WERI-Rb-1 (cell line): ENCODE results near the gene UBAC1.

Experiments
- DNase-seq: peaks from one replicate; pipeline ENCODE4 v3.0.0-alpha.2; 2020
- H3K27ac ChIP-seq: fragments of 250-450 bp; sonication (Bioruptor Pico); 2 replicates; pipeline ENCODE4 v1.5.1; 2020; ENCODE audit warnings: mild to moderate bottlenecking, moderate library complexity
- H3K27me3 ChIP-seq: fragments of 250-450 bp; sonication (Bioruptor Pico); 2 replicates; pipeline ENCODE4 v1.5.1; 2021; ENCODE audit warnings: mild to moderate bottlenecking, low read depth, moderate library complexity; ENCODE audit not compliant: insufficient read depth, severe bottlenecking
- H3K36me3 ChIP-seq: fragments of 250-450 bp; sonication (Bioruptor Pico); 2 replicates; pipeline ENCODE4 v1.5.1; 2020; ENCODE audit warnings: mild to moderate bottlenecking, moderate library complexity
- H3K4me3 ChIP-seq: 2 replicates; pipeline ENCODE4 v1.5.1; 2011; ENCODE audit warnings: low read depth, mild to moderate bottlenecking, control low read depth, low read length
- H3K9me3 ChIP-seq: fragments of 250-450 bp; sonication (Bioruptor Pico); 2 replicates; pipeline ENCODE4 v1.5.1; 2021; ENCODE audit warnings: mild to moderate bottlenecking, moderate library complexity; ENCODE audit not compliant: severe bottlenecking
- CTCF ChIP-seq: IDR thresholded peaks from 2 replicates; pipeline ENCODE4 v1.5.1; 2011; ENCODE audit warnings: low read depth, mild to moderate bottlenecking, control low read depth, inconsistent platforms, low read length

Gene UBAC1

DNA sequence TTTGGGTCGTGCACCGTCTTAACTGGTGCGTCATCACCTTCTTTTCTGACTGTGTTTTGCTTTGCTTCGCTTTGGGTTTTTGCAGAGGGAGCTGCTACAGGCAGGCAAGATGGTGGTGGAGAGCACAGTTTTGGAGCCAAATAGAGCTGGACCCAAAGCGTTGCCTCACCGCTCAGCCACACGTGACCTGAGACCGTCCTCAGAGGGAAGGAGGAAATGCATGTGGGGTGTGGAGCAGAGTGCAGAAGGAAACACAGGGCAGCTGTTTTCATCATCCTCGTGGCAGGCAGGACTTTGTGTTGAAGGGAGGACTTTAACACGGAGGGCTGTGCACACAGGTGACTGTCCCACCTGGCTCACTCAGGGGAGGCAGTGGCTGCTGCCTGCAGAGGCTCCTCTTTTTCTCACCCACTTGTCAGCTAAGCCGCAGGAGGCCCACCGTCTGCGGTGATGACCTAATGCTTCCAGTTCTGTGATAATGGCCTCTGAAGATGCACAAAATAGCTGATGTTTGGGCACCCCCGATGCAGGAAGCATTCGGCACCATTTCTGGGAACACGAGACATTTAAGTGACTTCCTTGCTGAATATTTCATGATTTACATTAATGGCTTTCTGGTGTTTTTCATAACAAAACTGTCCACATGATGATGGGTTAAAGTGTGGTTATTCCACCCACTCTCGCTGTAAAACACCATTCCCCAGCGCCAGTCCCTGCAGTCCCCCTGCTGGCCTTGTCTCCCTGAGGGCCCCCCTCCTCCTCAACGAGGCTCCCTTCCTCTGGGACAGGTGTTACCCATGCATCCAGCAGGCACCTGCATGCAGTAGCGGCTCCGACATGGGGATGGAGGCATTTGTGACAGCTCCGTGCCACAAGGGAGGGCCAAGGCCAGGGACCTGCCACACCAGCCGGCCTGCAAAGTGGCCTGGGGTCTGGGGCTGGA lies 12.4 kb upstream of the UBAC1 start:
- no peaks in the 10 kb centered on the region for H3K36me3 ChIP-seq
- no peaks in the 10 kb centered on the region for H3K27me3 ChIP-seq
- no peak for TF ChIP-seq CTCF
- no peak overlapping the region for H3K4me3 ChIP-seq
- DNase-seq, result no peak
- no peak overlapping the region for H3K27ac ChIP-seq
- no peaks in the 10 kb centered on the region for H3K9me3 ChIP-seq

DNA sequence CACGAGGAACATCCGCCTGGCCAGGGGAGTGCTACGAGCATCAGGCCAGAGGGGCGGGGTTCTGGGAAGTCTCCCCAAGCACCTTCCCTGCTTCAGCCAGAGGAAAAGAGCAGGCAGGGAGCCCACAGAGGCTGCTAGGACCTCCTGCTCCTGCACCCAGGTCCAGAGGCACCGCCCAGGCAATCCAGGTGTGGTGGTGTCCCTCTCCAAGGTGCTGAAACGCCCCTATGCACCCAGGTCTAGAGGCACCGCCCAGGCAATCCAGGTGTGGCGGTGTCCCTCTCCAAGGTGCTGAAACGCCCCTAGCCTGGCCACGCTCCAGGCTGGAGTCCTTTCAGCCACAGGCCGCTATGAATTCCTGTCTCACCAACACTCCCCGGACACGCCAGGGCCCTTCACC lies 10.7 kb upstream of the UBAC1 start:
- Histone ChIP-seq H3K9me3 (no peaks in the 10 kb centered on the region), H3K27me3 (no peaks in the 10 kb centered on the region), H3K4me3 (no peak overlapping the region), H3K36me3 (no peaks in the 10 kb centered on the region), H3K27ac (no peak overlapping the region)
- TF ChIP-seq CTCF, result no peak
- DNase-seq, result no peak

DNA sequence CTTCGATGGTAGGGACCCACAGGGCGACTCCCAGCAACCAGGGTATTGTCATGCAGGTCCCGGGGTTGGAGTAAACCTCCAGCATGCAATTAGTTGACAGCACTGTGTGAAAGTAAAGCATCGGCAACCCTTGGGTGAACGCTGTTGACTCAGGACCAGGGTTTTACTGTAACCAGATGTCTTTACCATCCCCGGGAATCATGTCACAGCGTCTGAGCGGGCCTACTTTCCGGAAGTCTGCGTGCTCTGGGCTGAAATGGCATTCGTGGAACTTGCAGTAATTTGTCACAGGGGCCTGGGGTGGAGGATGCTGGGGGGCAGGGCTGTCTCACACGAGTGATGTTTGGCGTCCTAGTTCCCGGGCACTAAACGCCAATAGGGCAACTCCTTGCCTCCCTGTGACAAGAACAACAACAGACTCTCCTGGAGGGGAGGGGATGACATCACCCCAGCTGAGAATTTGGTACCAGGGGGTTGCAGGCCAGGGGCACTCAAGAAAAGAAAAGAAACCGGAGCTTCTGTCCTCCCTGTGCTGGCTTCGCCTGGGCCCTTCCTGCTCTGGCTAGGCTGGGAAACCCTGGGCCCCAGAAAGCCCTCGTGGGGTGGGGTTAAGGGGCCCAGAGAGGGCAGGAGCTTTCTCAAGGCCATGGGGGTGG lies 10.1 kb upstream of the UBAC1 start:
- no peak for DNase-seq
- no peaks in the 10 kb centered on the region for H3K27me3 ChIP-seq
- H3K27ac ChIP-seq, result no peak overlapping the region
- no peak overlapping the region for H3K4me3 ChIP-seq
- no peak for TF ChIP-seq CTCF
- H3K36me3 ChIP-seq, result no peaks in the 10 kb centered on the region
- H3K9me3 ChIP-seq, result no peaks in the 10 kb centered on the region

DNA sequence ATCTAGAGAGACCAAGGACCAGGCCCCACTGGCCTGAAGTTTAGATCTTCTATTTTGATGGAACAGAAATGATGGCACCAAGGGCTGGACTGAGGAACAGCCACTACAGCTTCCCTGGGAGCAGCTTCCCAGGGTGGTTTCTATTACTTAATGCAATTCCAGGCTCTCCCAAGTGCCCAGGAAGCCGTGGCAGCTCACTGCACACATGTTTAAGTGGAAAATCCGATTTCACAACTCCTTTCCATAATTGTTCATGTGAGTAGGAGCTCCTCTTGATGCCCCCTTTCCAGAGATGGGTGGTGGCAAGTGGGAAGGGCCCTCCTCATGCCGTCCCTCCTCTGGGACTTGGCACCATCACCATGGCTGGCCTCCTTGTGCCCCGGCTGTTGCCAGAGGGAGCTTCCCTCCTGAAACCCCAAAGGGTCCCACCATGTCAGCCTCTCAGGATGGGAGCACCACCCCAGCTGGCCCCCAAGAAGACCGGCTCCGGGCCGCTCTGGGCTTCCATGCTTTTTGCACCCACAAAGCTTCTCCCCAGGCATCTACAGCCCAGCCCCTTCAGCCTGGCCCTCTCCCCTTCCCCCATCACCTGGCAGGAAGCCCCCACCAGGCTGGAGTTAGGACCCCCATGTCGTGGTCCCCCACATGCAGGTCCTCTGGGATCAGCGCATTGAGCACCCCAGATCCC lies 9.1 kb upstream of the UBAC1 start:
- DNase-seq, result no peak
- H3K9me3 ChIP-seq, result no peaks in the 10 kb centered on the region
- TF ChIP-seq CTCF, result no peak
- no peaks in the 10 kb centered on the region for H3K36me3 ChIP-seq
- H3K4me3 ChIP-seq, result no peak overlapping the region
- no peak overlapping the region for H3K27ac ChIP-seq
- H3K27me3 ChIP-seq, result no peaks in the 10 kb centered on the region

GRCh38 chr9:135969064-135969683 lies 8.0 kb upstream of the UBAC1 start:
- Histone ChIP-seq H3K4me3 (no peak overlapping the region), H3K27me3 (no peaks in the 10 kb centered on the region), H3K9me3 (no peaks in the 10 kb centered on the region), H3K36me3 (no peaks in the 10 kb centered on the region), H3K27ac (no peak overlapping the region)
- TF ChIP-seq CTCF, result no peak
- DNase-seq, result no peak
